ENCODE data around the gene SOCS3.

DNA sequence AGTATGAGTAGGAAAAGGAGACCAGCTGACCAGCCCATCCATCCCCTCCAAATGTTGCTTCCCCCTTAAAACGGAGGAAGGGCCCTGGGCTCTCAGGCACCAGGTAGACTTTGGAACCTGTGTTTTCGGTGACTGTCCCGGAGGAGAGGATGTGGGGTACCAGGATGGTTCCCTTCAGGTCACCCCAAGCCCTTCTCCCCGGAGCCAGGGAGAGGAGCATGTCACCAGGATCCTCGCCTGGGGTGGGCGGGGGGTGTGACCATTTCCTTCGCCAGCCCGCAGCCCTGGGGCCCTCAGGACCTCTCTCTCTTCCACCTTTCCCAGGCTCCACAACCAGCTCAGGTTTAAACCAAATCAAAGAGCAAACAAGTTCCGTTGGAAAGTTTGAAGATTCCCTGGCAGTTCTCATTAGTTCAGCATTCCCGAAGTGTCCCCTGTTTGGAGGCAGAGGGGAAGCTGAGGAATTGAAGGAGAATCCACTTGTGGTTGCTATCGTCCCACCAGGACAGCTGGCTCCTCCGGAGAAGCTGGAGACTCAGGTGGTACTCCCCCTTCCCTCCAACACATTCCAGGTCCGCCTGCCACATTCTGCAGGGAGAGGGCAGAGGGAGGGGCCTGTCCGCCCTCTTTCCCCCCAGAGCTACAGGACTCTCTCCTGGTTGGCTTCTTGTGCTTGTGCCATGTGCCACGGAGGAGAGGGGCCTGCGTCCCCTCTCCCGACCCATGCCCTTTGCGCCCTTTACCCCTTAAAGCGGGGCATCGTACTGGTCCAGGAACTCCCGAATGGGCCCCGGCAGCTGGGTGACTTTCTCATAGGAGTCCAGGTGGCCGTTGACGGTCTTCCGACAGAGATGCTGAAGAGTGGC, 2.0 kb downstream of the SOCS3 start:
- TF ChIP-seq POLR2AphosphoS5 (IDR thresholded peaks at IDR 0.05; ENCODE audit: borderline replicate concordance, low read depth, low read length): no peak
- TF ChIP-seq EZH2 (IDR thresholded peaks at IDR 0.05): no peak
- TF ChIP-seq FOXP2 (optimal IDR thresholded peaks at IDR 0.05; ENCODE audit: control extremely low read depth, extremely low read length, insufficient read depth): no peak

Measured in SK-N-MC (cell line).